HG02852 (cell line): ENCODE data around the gene DYNLL2.
"Not testable (repeated sequence)": the region's sequence is repeated elsewhere in the genome, so short reads cannot be mapped to it uniquely, and the experiment has no call there.

Experiments
- ATAC-seq: cut with Tn5 transposase; IDR thresholded peaks from one replicate; pipeline ENCODE4 v1.9.1; 2021; ENCODE audit warnings: mild to moderate bottlenecking, moderate library complexity; ENCODE audit not compliant: unreplicated experiment

The DYNLL2 gene

DNA sequence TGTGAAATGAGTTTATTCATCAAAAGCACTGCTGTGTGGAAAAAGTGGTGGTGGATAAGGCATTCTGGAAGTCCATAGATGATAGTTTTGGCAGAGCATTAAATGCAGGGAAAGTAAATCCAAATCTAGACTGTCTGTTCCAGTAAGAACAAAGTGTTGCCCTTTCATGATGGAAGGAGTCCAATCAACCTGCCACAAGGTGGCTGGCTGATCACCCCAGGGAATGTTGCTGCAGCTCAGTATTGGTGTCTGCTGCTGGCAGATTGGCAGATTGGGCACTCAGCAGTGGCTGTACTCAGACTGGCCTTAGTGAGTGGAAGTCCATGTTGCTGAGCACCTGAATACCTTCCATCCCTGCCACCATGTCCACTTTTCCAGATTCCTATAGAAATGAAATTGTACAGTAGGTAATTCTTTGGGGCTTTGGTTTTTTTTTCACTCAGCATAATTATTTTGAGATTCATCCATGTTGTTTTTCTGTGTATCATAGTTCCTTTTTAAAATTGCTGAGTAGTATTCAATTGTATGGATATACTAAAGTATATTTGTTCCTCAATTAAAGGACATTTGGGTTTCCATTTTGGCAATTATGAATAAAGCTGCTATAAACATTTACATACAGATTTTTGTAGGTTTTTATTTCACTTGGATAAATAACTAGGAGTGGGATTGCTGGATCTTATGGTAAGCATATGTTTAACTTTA lies 14.3 kb downstream of the DYNLL2 start:
- no peak for ATAC-seq

DNA sequence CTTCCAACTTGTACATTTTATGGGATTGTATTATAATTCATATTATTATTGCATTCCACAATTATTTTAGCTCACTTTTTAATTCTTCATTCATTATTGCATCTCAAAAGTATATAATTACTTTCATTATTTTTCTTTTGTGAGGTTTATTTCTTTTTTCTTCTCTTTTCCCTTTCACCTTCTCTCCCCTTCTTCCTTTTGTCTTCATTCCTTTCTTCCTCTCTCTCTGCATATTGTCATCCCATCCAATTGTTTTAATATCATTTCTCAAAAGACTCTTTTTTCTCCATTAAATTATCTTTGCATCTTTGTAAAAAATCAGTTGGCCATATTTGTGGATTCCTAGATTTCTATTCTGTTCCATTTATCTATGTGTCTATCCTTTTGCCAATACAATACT lies 17.3 kb downstream of the DYNLL2 start:
- no peak for ATAC-seq

- not testable (repeated sequence) for ATAC-seq
Observed at GRCh38 chr17:58101898-58102297, 18.7 kb downstream of the DYNLL2 start.

GRCh38 chr17:58105093-58105492 lies 21.9 kb downstream of the DYNLL2 start:
- no peak for ATAC-seq

DNA sequence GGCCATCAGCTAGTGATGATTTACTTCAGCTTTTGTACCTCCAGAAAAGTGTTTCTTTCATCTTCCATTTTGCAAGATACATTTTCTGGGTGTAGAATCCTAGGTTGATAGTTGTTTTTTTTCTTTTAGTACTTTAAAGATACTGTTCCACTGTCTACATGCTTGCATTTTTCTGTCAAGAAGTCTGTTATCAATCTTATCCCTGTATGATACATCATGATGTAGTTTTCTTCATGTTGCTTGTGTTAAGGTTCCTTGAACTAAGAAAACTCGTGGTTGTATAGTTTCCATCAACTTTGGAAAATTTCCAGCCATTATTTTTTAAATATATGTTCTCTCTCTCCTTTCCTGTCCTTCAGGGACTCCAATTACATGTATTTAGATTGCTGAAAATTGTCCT lies 24.1 kb downstream of the DYNLL2 start:
- ATAC-seq = no peak

- ATAC-seq = no peak
Observed at GRCh38 chr17:58109197-58109596, 26.0 kb downstream of the DYNLL2 start.

- no peak for ATAC-seq
Observed at GRCh38 chr17:58110012-58110411, 26.8 kb downstream of the DYNLL2 start.

GRCh38 chr17:58111676-58112075 lies 28.5 kb downstream of the DYNLL2 start:
- ATAC-seq = no peak

GRCh38 chr17:58112970-58113631 lies 29.9 kb downstream of the DYNLL2 start:
- no peak for ATAC-seq

- no peak for ATAC-seq
Observed at GRCh38 chr17:58113947-58114346, 30.7 kb downstream of the DYNLL2 start.

DNA sequence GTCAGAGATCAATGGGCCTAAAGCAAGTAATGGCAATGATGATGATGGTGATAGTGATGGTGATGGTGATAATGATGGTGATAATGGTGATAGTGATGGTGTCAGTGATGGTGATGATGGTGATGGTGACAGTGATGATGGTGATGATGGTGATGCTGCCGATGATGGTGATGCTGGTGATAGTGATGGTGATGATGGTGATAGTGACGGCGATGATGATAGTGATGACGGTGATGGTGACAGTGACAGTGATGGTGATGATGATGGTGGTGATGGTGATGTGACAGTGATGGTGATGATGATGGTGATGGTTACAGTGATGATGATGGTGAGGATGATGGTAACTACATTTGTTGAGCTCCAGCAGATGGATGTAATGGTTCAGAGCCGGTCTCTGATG lies 34.2 kb downstream of the DYNLL2 start:
- ATAC-seq = no peak

- no peak for ATAC-seq
Observed at GRCh38 chr17:58119491-58119890, 36.3 kb downstream of the DYNLL2 start.

DNA sequence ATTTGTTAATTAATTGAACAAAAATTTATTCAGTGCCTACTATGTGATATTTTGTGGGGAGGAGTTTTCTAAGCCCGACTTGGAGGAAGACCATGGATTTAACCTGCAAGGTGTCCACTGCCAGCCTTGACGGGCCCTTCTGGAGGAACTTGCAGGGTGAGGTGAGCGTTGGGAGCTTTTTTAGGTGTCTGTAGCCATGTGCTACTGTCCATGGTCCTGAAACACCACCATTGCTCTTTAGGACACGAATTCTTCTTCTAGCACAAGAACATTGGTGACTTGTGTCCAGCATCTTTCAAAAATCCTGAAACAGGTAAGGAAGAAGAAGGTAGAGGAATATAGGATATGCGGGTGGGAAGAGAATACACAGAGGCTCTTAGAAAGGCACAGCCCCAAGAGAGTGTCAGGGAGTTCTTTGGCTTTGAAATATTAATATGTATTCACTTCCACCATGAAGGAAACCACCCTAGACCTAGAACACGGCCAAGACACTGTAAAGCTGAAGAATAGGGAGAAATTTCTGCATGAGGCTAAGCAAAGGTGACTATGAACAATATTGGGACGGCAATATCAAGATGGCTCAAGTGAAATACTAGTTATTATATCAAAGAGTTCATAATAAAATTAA lies 37.1 kb downstream of the DYNLL2 start:
- no peak for ATAC-seq

DNA sequence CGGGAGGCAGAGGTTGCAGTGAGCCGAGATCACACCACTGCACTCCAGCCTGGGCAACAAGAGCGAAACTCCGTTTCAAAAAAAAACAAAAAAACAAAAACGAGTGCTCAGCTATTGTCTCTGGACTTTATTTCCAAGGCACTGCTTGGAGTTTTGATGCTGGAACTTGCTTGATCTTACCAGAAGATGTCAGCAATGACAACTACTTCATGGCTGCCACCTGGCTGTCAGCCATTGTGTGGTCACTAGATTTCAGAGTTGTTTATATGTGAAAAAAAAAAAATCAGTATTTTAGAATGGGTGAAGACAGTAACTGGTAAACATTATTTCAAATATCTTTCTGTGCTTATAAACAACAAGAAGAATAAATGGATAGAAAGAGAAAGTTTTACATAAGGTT lies 38.7 kb downstream of the DYNLL2 start:
- no peak for ATAC-seq

- ATAC-seq = no peak
Observed at GRCh38 chr17:58127846-58128245, 44.6 kb downstream of the DYNLL2 start.

DNA sequence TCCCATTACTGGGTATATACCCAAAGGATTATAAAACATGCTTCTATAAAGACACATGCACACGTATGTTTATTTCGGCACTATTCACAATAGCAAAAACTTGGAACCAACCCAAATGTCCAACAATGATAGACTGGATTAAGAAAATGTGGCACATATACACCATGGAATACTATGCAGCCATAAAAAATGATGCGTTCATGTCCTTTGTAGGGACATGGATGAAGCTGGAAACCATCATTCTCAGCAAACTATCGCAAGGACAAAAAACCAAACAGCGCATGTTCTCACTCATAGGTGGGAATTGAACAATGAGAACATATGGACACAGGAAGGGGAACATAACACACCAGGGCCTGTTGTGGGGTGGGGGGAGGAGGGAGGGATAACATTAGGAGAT lies 49.5 kb downstream of the DYNLL2 start:
- ATAC-seq = not testable (repeated sequence)

DNA sequence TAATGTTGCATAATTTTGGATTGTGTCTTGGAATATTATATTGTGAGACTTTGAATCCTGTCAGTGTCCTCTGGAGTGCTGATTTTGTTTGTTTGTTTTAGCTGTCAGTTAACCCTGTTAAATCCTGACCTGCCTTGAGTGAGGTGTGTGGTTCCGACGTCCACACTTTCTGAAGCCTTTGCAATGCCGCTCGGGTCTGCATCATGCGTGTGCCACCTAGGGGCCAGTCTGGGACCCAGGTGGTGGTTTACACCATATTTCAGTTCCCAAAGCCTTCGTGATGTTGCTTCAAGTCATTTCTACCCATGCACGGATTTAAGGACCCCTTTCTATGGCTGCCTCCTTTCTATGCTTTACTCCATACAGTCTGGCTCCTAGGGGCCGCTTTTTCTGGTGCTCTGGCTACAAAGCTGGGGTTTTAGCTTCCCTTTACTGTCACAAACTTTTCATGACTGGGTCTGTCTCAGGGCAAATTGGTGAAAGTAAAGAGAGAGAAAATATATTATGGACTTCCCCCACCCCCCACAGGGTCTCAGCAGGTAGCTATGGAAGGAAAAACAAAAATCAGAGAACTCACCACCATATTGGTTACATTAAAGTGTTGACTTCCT lies 53.6 kb downstream of the DYNLL2 start:
- ATAC-seq = no peak

DNA sequence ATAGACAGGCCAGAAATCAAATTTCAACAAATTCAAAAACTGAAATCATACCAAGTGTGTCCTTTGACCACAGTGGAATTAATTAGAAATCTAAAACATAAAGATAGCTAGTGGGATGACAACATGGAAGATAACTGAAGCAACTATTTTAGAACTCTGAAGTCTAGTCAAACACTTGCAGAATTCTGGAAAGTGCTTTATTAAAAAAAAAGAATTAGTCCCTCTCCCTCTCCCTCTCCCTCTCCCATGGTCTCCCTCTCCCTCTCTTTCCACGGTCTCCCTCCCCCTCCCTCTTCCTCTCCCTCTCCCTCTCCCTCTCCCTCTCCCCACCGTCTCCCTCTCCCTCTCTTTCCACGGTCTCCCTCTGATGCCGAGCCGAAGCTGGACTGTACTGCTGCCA lies 58.3 kb downstream of the DYNLL2 start:
- ATAC-seq = no peak

DNA sequence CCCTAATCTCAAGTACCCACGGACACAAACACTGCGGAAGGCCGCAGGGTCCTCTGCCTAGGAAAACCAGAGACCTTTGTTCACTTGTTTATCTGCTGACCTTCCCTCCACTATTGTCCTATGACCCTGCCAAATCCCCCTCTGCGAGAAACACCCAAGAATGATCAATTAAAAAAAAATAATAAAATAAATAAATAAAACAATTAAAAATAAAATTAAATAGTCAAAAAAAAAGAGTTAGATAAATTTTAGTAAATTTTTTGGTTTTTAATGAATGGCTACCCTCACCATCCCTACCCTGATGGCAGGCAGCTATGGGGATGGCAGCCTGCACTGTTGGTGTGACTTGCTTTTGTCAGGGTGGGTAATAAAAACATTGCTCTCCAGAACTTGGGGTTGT lies 60.1 kb downstream of the DYNLL2 start:
- ATAC-seq = not testable (repeated sequence)

- ATAC-seq = no peak
Observed at GRCh38 chr17:58144801-58145200, 61.6 kb downstream of the DYNLL2 start.
